HUES64 (cell line): ENCODE results near the gene DUSP28.

ENCODE experiments used
- H3K27ac ChIP-seq: 2 replicates; pipeline ENCODE4 v1.7.0; 2013; ENCODE audit warnings: low read depth, low read length, inconsistent platforms
- H3K27me3 ChIP-seq: 2 replicates; pipeline ENCODE4 v1.6.1; 2013; ENCODE audit warnings: mild to moderate bottlenecking, low read length; ENCODE audit not compliant: insufficient read depth
- H3K36me3 ChIP-seq: 2 replicates; pipeline ENCODE4 v1.6.1; 2013; ENCODE audit warnings: mild to moderate bottlenecking, low read length; ENCODE audit not compliant: insufficient read depth
- H3K4me1 ChIP-seq: 2 replicates; pipeline ENCODE4 v1.6.1; 2013; ENCODE audit warnings: mild to moderate bottlenecking, low read length, moderate library complexity; ENCODE audit not compliant: insufficient read depth
- H3K4me3 ChIP-seq: 2 replicates; pipeline ENCODE4 v1.5.1; 2013; ENCODE audit warnings: mild to moderate bottlenecking, low read length, moderate library complexity
- H3K9ac ChIP-seq: 2 replicates; pipeline ENCODE4 v1.6.1; 2013; ENCODE audit warnings: mild to moderate bottlenecking, low read depth, low read length
- H3K9me3 ChIP-seq: 2 replicates; pipeline ENCODE4 v1.6.1; 2013; ENCODE audit warnings: low read depth, low read length; ENCODE audit not compliant: insufficient read depth
- WGBS: fragments of 150-250, 120-280 bp; methylation state at CpG from one replicate; pipeline ENCODE4 v1.1.7; 2013; ENCODE audit warnings: missing lambda C conversion rate; 5-methylcytosine and 5-hydroxymethylcytosine counted together

The DUSP28 gene

DNA sequence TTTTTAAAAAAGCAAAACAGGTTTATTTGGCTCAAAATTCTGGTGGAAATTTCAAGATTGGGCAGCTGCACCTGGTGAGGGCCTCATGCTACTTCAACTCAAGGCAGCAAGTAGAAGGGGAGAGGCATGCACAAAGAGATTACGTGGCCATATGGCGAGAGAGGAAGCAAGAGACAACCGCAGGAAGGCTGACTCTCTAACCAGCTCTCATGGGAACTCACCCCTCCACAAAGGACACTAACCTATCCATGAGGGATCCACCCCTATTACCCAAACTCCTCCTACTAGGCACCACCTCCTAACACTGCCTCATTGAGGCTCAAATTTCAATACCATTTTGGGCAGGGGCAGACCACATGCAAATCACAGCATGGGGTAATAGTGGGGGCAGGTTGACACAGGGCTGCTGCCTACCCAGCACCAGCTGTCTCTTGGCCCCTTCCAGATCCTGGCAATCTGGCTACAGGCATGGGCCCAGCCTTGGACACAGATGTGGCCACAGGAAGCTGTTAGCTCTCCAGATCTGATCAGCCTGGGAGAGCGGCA lies 24.4 kb downstream of the DUSP28 start:
- 82% methylated on average over 4 of the region's 4 CpGs for WGBS
- Histone ChIP-seq H3K9ac (no peak overlapping the region), H3K4me3 (peak overlapping the region; percentile 100), H3K9me3 (no peaks in the 10 kb centered on the region), H3K36me3 (0 out of 2 replicates have a peak, but pooled peaks cover 1% of the 10 kb centered on the region), H3K4me1 (peaks cover 13% of the 10 kb centered on the region), H3K27me3 (no peaks in the 10 kb centered on the region), H3K27ac (no peak overlapping the region)

DNA sequence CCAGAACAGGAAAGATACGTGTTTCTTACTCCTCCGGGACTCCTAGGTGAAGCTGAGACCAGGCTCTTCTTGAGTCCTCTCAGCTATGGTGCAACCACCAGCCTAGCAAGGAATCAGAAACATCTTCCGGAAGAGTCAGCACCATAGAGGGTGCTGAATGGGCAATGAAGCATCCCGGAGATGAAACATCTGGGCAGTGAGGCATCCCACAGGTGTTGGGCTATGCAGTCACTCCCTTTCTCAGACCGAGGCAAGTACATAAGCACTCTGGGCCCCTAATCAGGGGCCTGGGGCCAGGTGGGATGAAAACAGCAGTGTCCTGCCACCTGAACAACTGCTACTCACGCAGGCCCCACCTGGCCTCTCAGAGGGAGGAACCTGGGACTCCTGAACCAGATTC lies 24.9 kb downstream of the DUSP28 start:
- Histone ChIP-seq H3K27ac (no peak overlapping the region), H3K4me3 (peak overlapping the region; percentile 100), H3K4me1 (peaks cover 13% of the 10 kb centered on the region), H3K27me3 (no peaks in the 10 kb centered on the region), H3K36me3 (peaks cover 3% of the 10 kb centered on the region; the same call in 1 of the 2 replicates), H3K9me3 (no peaks in the 10 kb centered on the region), H3K9ac (peak overlapping the region; percentile 94; the same call in 1 of the 2 replicates)
- WGBS = 93% methylated on average over 6 of the region's 6 CpGs

DNA sequence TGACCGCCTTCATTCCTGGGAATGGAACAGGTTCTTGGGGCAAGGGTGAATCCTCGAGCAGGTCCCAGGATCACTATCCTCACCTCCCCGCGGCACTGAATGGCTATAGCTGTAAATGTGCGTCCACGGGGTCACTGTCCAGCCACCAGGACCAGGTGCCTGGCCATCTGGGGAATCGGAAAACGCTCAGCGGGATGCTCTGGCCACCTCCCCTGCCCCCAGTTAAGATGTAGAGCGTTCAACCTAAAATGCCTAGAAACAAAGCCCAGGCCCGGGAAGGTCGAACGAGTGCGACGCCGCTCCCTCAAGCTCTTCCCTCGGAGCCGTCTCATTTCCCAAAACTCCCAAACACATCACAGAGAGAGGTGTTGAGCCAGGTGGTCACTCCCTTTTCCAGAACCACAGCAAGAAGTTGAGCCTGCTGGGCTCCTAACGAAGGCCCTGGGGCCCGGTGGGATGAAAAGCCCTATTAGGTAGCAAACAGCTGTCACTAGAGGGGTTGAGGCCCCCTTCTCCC lies 25.6 kb downstream of the DUSP28 start:
- Histone ChIP-seq H3K9me3 (no peaks in the 10 kb centered on the region), H3K27ac (peak overlapping the region; percentile 87), H3K9ac (peak overlapping the region; percentile 94), H3K36me3 (peaks cover 6% of the 10 kb centered on the region; the same call in 1 of the 2 replicates), H3K4me3 (peak overlapping the region; percentile 100), H3K4me1 (peaks cover 13% of the 10 kb centered on the region), H3K27me3 (no peaks in the 10 kb centered on the region)
- WGBS = 4% methylated on average over 20 of the region's 20 CpGs

DNA sequence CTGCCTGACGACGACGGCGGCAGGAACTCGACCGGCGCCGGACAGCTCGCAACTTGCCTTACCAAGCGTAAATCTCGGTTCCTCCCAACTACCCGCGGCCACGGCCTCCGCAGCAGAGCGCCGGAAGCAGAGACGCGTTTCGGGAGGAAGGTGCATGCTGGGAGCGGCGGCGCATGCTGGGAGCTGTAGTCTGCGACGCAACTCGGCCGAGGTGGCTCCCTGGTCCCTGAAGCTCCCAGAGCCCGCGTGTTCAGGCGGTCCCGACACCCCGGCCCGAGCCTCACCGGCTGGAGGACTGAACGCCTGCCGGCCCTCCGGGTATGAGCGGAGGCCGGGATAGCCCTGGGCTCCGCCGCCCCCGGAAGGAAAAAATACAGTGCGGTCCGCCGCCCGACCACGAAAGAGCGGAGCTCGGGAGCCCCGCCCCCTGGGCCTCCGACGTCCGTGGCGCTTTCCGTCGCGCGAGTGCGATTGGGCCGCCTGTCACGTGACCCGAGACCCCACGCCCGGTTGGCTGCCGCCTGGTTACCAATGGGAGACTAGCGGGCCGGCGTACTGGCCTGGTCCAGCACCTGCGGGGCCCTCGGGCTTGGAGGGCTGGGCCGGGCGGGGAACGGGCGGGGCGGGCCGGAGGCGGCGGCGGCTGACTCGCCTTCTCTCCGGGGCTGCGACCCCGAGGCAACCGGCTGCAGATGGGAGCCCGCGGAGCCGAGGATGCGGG lies 26.2 kb downstream of the DUSP28 start, which contains the start of gene CAPN10:
Gene CAPN10 (plus strand): TSS at position 537 of the 721 bp plus-strand sequence. CDS start 178 bp downstream, at position 715.
- H3K4me3 ChIP-seq = peak within 1 kb of the TSS; percentile 100
- peak within 1 kb of the TSS; percentile 94 for H3K9ac ChIP-seq
- H3K27me3 ChIP-seq = no peaks in the 10 kb centered on the region
- peak within 1 kb of the TSS; percentile 87 for H3K27ac ChIP-seq
- under 1% methylated on average over 88 of the region's 88 CpGs for whole genome bisulfite sequencing
- H3K9me3 ChIP-seq = no peaks in the 10 kb centered on the region
- H3K4me1 ChIP-seq = peaks cover 13% of the 10 kb centered on the region
- H3K36me3 ChIP-seq = peaks cover 6% of the 10 kb centered on the region; the same call in 1 of the 2 replicates

DNA sequence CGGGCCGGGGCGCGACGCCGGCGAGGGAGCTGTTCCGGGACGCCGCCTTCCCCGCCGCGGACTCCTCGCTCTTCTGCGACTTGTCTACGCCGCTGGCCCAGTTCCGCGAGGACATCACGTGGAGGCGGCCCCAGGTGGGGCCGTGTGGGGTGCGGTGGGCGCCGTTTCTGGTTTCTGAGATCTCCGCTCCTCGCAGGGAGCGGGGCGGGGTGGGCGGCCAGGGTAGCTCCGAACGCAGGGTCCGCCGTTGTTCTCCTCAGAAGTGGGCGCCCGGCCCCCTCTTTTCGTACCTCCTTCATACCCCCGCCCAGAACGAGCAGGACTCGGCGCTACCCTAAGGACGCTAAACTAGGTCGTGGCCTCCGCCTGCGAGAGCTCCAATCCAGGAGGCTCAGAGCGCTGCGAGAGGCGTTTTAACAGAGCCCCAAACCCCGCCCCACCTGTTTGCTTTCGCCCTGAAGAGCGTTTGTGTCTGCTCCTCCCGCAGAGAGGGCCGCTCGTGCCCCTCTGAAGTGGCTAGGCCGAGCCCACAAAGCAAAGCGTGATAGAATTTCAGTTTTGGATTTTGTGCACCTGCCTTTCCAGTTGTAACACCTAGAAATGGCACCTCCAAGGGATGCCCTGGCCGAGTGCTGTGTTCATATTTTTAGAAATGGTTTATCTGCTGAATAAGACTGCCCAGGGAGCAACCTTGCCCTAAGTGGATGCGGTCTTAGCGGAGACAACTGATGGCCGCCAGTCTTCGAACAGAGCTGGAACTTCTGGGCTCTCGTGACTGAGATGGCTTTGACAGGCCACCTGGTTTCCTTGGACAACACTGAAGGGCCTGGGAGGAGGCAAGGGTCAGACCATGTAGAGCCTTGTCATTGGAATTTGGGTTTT lies 27.0 kb downstream of the DUSP28 start:
- Histone ChIP-seq H3K9me3 (no peaks in the 10 kb centered on the region), H3K27ac (no peak overlapping the region), H3K4me1 (peaks cover 13% of the 10 kb centered on the region), H3K36me3 (peaks cover 7% of the 10 kb centered on the region; the same call in 1 of the 2 replicates), H3K4me3 (peak overlapping the region; percentile 100), H3K27me3 (no peaks in the 10 kb centered on the region), H3K9ac (peak overlapping the region; percentile 70)
- 5% methylated on average over 62 of the region's 62 CpGs for WGBS

DNA sequence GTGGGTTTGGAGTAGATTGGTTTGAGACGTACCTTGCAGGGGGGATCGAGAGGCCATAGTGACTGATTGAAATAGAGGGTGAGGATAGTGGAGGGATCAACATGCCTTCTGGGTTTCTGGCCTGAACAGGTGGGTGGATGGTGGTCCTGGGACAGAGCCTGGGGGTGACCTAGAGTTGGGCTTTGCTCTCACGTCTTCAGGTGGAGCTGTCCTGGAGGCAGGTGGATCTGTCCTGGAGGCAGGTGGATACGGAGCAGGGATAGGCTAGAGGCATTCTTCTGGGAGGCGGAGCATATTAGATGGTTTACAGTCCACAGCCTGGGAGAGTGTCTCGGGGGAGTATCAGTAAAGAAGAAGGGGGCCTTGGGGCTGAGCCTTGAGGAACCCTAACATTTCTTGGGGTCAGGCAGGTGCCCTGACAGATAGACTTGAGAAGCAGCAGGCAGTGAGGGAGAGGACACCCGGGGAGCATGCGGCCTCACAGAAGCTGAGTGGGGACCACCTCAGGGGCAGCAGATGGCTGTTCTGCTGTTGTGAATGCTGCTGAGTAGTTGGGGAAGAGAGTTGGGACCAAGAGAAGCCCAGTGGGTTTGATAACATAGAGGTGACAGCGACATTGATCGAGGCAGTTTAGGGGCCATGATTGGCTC lies 28.0 kb downstream of the DUSP28 start:
- H3K27ac ChIP-seq = no peak overlapping the region
- 90% methylated on average over 10 of the region's 10 CpGs for WGBS
- peaks cover 13% of the 10 kb centered on the region for H3K4me1 ChIP-seq
- H3K9ac ChIP-seq = peak overlapping the region; percentile 70; the same call in 1 of the 2 replicates
- H3K27me3 ChIP-seq = no peaks in the 10 kb centered on the region
- peak overlapping the region; percentile 100 for H3K4me3 ChIP-seq
- no peaks in the 10 kb centered on the region for H3K9me3 ChIP-seq
- H3K36me3 ChIP-seq = peaks cover 12% of the 10 kb centered on the region; the same call in 1 of the 2 replicates

DNA sequence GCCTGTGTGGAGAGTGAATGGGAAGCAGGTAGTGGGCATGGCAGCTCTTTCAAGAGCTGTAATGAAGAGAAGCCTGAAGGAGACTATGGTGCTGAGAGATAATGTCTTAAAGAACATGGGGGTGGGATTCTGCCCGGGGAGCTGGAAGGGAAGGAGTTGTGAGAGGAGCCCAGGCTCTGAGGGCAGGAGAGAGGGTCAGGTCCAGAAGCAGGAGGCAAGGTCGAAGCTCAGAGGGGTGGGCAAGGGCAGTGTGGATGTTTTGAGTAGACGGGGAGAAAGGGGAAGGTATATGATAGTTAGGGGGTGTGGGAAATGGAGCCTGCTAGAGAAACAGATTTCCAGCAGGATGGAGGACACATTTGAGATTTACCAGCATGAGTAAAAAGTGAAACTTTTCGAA lies 28.5 kb downstream of the DUSP28 start:
- H3K27ac ChIP-seq = no peak overlapping the region
- peaks cover 14% of the 10 kb centered on the region; the same call in 1 of the 2 replicates for H3K36me3 ChIP-seq
- no peaks in the 10 kb centered on the region for H3K9me3 ChIP-seq
- H3K4me3 ChIP-seq = no peak overlapping the region
- WGBS = 94% methylated on average over 4 of the region's 4 CpGs
- peaks cover 13% of the 10 kb centered on the region for H3K4me1 ChIP-seq
- H3K9ac ChIP-seq = no peak overlapping the region
- no peaks in the 10 kb centered on the region for H3K27me3 ChIP-seq

DNA sequence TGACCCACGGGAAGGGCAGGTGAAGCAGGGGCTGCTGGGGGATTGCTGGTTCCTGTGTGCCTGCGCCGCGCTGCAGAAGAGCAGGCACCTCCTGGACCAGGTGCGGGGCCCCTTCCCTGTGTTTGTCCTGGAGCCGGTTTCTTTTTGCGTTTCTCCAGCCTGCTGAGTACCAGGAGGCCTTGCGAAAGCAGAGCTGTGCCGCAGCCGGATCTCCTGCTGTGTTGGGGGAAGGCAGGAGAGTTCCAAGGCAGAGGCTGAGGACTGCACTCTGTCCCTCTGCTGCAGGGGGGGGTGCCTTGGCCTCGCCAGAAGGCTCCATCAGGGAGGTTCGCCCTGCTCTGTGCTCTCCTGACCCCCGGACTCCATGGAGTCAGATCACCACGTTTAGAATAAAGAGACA lies 29.2 kb downstream of the DUSP28 start:
- 85% methylated on average over 14 of the region's 14 CpGs for WGBS
- Histone ChIP-seq H3K36me3 (peaks cover 14% of the 10 kb centered on the region; the same call in 1 of the 2 replicates), H3K27me3 (no peaks in the 10 kb centered on the region), H3K27ac (no peak overlapping the region), H3K9me3 (no peaks in the 10 kb centered on the region), H3K9ac (no peak overlapping the region), H3K4me1 (peaks cover 13% of the 10 kb centered on the region), H3K4me3 (no peak overlapping the region)

DNA sequence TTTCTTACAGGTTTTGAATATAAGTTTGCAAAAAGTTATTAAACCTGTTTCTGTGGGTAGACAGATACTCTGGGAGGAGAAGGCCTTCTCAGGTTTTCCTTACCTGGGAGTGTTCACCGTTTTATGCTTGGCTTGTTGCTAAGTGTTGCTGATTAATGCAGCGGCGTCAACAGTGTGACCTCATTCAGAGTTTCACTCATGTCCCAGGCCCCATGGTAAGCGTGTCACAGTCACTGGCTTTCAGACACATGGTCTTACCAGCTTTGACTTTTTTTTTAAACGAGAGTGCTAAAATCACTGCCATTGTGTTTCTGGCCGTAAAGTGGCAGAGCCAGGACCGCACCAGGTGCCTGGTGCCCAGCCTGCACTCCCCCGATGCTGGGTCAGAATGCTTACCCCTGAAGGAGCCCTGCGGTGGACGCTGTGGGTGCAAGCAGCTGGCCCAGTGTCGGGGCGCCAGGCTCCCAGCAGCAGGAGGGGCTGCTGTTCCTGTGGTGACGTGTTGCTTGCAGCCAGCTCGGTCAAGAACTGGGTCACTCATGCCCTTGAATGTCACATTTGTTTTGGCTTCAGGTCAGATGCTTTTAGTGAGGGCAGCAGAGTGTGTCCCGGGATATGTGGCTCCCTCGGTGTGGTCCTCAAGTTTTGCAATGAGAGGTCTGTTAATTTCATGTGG lies 29.8 kb downstream of the DUSP28 start:
- no peak overlapping the region for H3K4me3 ChIP-seq
- H3K27me3 ChIP-seq = no peaks in the 10 kb centered on the region
- H3K9ac ChIP-seq = no peak overlapping the region
- no peaks in the 10 kb centered on the region for H3K9me3 ChIP-seq
- H3K36me3 ChIP-seq = peaks cover 14% of the 10 kb centered on the region; the same call in 1 of the 2 replicates
- WGBS = 93% methylated on average over 16 of the region's 16 CpGs
- H3K27ac ChIP-seq = no peak overlapping the region
- H3K4me1 ChIP-seq = peaks cover 7% of the 10 kb centered on the region; the same call in 1 of the 2 replicates

DNA sequence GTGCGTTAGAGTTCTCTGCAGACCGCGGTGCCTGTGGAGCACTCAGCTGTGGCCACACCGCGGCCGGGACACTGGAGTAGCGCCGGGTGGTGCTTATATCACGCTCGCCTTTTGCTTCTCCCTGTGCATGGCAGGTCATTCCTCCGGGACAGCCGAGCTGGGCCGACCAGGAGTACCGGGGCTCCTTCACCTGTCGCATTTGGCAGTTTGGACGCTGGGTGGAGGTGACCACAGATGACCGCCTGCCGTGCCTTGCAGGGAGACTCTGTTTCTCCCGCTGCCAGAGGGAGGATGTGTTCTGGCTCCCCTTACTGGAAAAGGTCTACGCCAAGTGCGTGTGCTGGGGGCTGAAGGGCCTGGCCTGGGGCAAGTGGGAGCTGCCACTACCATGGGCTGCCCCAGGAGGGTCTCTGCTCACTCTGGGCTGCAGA lies 30.5 kb downstream of the DUSP28 start:
- 96% methylated on average over 21 of the region's 21 CpGs for WGBS
- H3K9ac ChIP-seq = no peak overlapping the region

More for the DNA sequence above, 30.5 kb downstream of the DUSP28 start:
- peaks cover 14% of the 10 kb centered on the region; the same call in 1 of the 2 replicates for H3K36me3 ChIP-seq
- H3K4me1 ChIP-seq = peaks cover 5% of the 10 kb centered on the region; the same call in 1 of the 2 replicates
- H3K4me3 ChIP-seq = no peak overlapping the region
- H3K27me3 ChIP-seq = no peaks in the 10 kb centered on the region
- H3K9me3 ChIP-seq = no peaks in the 10 kb centered on the region
- no peak overlapping the region for H3K27ac ChIP-seq
